Smooth muscle cell of the pulmonary artery (primary cell): ENCODE data around the gene CAPN10. TPM values are rescaled to one million over a fixed set of nuclear protein-coding genes. Genes with fewer than 3 reads are reported as not detected.

Source experiments
- total RNA-seq: library from RNA; depleted of rRNA; stranded (reverse); fragments of >200 nt; gene quantifications from 2 replicates; pipeline ENCODE4 v1.2.3, GENCODE V29; 2014

The CAPN10 gene
- 20.8 and 33.1 TPM in 2 replicates for total RNA-seq

GRCh38 chr2:240586198-240586918, at the start of gene CAPN10:
TSS of gene CAPN10 (plus strand) at chr2:240586734. CDS start at chr2:240586912, 178 bp downstream.

GRCh38 chr2:240557808-240558207, 28.7 kb upstream of the CAPN10 start, which contains the start of gene ANKMY1:
TSS of gene ANKMY1 (minus strand) at chr2:240557988. CDS start at chr2:240557335, 653 bp downstream.

GRCh38 chr2:240560084-240560479, 26.5 kb upstream of the CAPN10 start, which contains the start of gene DUSP28:
TSS of gene DUSP28 (plus strand) at chr2:240560357. CDS start at chr2:240560685, 328 bp downstream.

GRCh38 chr2:240567872-240568677, 18.5 kb upstream of the CAPN10 start, which contains the start of gene RNPEPL1:
TSS of gene RNPEPL1 (plus strand) at chr2:240568484. CDS start at chr2:240568587, 103 bp downstream.

GRCh38 chr2:240624950-240625621, 38.6 kb downstream of the CAPN10 start, which contains the start of gene GPR35:
TSS of gene GPR35 (plus strand) at chr2:240625480. CDS start at chr2:240629953, 4,473 bp downstream.

Other genes starting within 250 kb of the CAPN10 start
- 150 and 191 TPM in 2 replicates for gene GPC1, start 151.1 kb upstream of the CAPN10 start, total RNA-seq
- gene ANKMY1, start 28.7 kb upstream of the CAPN10 start, total RNA-seq = 5.7 and 9.5 TPM in 2 replicates
- gene DUSP28, start 26.4 kb upstream of the CAPN10 start, total RNA-seq = 2.4 TPM in 2 replicates
- 33.4 and 43.7 TPM in 2 replicates for gene RNPEPL1, start 18.2 kb upstream of the CAPN10 start, total RNA-seq
- 0.85 and 2.0 TPM in 2 replicates for gene GPR35, start 38.7 kb downstream of the CAPN10 start, total RNA-seq
- gene AQP12B, start 96.2 kb downstream of the CAPN10 start, total RNA-seq = not detected in 2 replicates
- gene AQP12A, start 105.1 kb downstream of the CAPN10 start, total RNA-seq = not detected in 2 replicates
- gene KIF1A, start 233.5 kb downstream of the CAPN10 start, total RNA-seq = 0.07 and 0.33 TPM in 2 replicates